ENCODE data around the gene CYRIA. TPM values are rescaled to one million over a fixed set of nuclear protein-coding genes. Genes with fewer than 3 reads are reported as not detected.

CYRIA gene
- total and polyA plus RNA-seq, 11 donors: 0.86 to 19.9 (median 2.7) TPM

DNA sequence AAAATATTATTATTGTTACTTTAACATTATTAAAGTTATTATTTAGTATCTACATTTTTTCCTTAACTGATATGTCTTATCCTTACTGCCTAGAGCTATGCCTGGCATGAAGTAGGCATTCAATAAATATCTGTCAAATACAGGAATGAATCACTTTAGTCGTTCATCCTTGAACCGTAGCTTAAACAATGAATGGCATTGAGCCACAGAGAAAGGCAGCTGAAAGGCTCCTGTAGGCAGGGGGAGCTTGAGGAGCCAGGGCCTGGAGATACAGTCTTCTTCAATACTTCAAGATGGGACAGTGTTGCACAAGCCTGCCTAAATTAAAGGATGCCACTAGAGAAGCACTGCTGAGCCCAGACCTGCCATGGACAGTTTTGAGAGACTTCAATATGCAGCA, 22.5 kb downstream of the CYRIA start:
- ATAC-seq (no peak), DNase-seq (no peak)
- Histone ChIP-seq H3K27ac (no peak overlapping the region), H3K27me3 (no peaks in the 10 kb centered on the region), H3K4me1 (peaks cover 0 to 56% (median 15%) of the 10 kb centered on the region in 12 donors), H3K36me3 (peaks cover 0 to 22% (median 0%) of the 10 kb centered on the region in 9 donors), H3K9me3 (no peaks in the 10 kb centered on the region), H3K4me3 (no peak overlapping the region)
- WGBS, 4 donors: 52 to 71% (median 56%) methylated on average over 2 of the region's 2 CpGs
- intact Hi-C loops (cut with DNase I): no loop called here
- TF ChIP-seq, protein P1, sequence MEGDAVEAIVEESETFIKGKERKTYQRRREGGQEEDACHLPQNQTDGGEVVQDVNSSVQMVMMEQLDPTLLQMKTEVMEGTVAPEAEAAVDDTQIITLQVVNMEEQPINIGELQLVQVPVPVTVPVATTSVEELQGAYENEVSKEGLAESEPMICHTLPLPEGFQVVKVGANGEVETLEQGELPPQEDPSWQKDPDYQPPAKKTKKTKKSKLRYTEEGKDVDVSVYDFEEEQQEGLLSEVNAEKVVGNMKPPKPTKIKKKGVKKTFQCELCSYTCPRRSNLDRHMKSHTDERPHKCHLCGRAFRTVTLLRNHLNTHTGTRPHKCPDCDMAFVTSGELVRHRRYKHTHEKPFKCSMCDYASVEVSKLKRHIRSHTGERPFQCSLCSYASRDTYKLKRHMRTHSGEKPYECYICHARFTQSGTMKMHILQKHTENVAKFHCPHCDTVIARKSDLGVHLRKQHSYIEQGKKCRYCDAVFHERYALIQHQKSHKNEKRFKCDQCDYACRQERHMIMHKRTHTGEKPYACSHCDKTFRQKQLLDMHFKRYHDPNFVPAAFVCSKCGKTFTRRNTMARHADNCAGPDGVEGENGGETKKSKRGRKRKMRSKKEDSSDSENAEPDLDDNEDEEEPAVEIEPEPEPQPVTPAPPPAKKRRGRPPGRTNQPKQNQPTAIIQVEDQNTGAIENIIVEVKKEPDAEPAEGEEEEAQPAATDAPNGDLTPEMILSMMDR (IDR thresholded peaks at IDR 0.05): no peak
- no peak for TF ChIP-seq POLR2A (IDR thresholded peaks at IDR 0.05)

- H3K27me3 ChIP-seq: no peaks in the 10 kb centered on the region
- H3K27ac ChIP-seq: no peak overlapping the region
- ATAC-seq (no peak), DNase-seq (no peak)
- no peak overlapping the region for H3K4me3 ChIP-seq
- peaks cover 0 to 30% (median 0%) of the 10 kb centered on the region in 9 donors for H3K36me3 ChIP-seq
- H3K9me3 ChIP-seq: no peaks in the 10 kb centered on the region
- intact Hi-C loops (cut with DNase I): no loop called here
- 73 to 84% (median 78%) methylated on average over 3 of the region's 3 CpGs for WGBS, 4 donors
- TF ChIP-seq, protein P1 (IDR thresholded peaks at IDR 0.05): no peak
- no peak for TF ChIP-seq POLR2A (IDR thresholded peaks at IDR 0.05)
- H3K4me1 ChIP-seq: peaks cover 0 to 56% (median 15%) of the 10 kb centered on the region in 12 donors
Observed at GRCh38 chr2:16642088-16642487, 23.5 kb downstream of the CYRIA start.

DNA sequence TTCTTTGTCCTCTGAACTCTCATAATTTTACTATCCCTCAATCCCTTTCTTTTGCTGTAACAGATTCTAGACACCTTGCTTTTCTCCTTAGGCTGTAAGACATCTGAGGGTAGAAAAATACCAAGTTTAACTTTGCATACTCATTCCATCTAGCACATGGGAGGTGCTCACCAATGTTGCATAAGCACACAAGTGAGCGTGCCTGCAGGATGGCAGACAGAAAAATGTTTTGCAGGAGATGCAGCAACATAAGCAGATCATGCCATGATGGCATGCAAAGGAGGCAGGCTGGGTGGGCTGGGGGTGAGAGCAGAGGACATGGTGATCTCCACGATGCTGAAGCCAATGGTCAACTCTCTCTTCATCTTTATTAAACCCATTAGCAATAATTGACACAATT, 24.1 kb downstream of the CYRIA start:
- H3K27me3 ChIP-seq: no peaks in the 10 kb centered on the region
- no peaks in the 10 kb centered on the region for H3K9me3 ChIP-seq
- H3K4me1 ChIP-seq: peaks cover 0 to 56% (median 15%) of the 10 kb centered on the region in 12 donors
- 90 to 100% (median 98%) methylated on average over 2 of the region's 2 CpGs for WGBS, 4 donors
- intact Hi-C loops (cut with DNase I): no loop called here
- H3K27ac ChIP-seq: peak overlapping the region in 7 of 12 donors; percentile 4 to 61 (median 35)
- ATAC-seq (no peak), DNase-seq (no peak)
- H3K36me3 ChIP-seq: peaks cover 0 to 30% (median 0%) of the 10 kb centered on the region in 9 donors
- no peak for TF ChIP-seq POLR2A (IDR thresholded peaks at IDR 0.05)
- TF ChIP-seq, protein P1 (IDR thresholded peaks at IDR 0.05): no peak
- no peak overlapping the region for H3K4me3 ChIP-seq

DNA sequence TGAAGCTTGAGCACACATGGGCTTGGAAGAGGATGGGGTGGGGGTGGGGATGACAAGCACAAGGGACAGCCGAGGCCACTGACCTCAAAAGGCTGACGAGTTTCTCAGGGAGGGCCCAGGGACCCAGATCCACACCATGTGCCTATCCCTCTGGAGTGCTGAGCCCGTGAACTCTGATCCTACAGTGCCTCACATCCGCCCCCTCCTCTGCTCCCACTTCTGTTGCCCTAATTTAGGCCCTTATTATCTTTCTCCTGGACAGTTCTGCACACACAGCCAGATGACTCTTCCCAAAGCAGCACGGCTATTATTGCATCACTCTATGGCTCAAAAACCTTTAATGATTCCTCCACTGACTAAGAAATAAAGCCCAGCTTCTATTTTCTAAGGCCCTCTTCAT, 24.8 kb downstream of the CYRIA start:
- Histone ChIP-seq H3K4me3 (no peak overlapping the region), H3K9me3 (no peaks in the 10 kb centered on the region), H3K27ac (peak overlapping the region in 7 of 12 donors; percentile 4 to 61 (median 35)), H3K36me3 (peaks cover 0 to 23% (median 0%) of the 10 kb centered on the region in 9 donors), H3K27me3 (no peaks in the 10 kb centered on the region), H3K4me1 (peaks cover 0 to 62% (median 15%) of the 10 kb centered on the region in 12 donors)
- peak; percentile 80 to 92 (median 84) for ATAC-seq
- WGBS, 4 donors: 48 to 64% (median 60%) methylated on average over 5 of the region's 5 CpGs
- intact Hi-C loops (cut with DNase I): no loop called here
- no peak for TF ChIP-seq POLR2A (IDR thresholded peaks at IDR 0.05)
- TF ChIP-seq, protein P1 (IDR thresholded peaks at IDR 0.05): no peak
- DNase-seq: peak in 4 of 5 donors; percentile 47 to 80 (median 53)

Data from heart left ventricle (tissue), 16 donors.